Measurements from ENCODE around the gene FNDC3B.
"Not testable (repeated sequence)": the region's sequence is repeated elsewhere in the genome, so short reads cannot be mapped to it uniquely, and the experiment has no call there.

The FNDC3B gene

DNA sequence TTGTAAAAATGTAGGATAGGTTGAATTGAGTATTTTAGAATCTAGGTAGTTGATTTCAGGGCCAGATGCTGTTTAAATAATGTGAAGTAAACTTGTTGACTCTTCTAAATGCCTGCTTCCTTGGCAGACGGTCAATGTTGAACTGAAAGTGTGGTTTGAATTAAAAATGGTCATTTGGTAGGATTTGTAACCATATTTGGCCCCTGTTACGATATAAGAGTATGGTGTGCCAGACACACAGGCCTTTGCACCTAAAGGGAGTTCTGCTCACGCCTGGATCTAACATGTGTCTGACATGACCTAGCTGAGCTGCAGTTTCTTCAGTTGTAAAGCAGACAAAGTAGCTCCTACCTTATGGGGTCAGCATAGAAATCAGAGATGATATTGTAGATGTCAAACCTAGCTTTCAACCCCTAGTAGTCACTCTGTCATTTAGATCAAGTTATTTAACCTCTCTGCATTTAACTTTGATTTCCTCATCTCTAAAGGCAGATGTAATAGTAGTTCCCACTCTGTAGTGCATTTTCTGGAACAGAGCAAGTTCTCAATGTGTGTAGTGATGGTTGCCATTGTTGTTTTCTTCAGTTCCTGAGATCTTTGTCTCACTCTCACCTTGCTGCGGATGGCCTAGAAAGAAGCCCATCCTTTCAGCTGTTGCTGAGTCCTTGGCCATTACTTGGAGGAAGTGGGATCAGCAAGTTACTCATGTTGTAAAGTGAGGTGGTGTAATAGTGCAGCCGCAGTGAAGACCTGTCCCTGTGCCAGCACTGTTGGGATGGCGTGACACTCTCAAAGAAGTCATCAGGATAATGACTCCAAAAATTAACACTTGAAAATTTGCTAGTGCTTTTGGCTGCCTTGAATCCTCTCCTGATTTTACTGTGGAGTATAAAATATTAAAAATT, 318.7 kb downstream of the FNDC3B start:
- DNase-seq = no peak

- no peak for DNase-seq
These were observed 319.9 kb downstream of the FNDC3B start for GRCh38 chr3:172359231-172359630.

GRCh38 chr3:172359996-172360395, 320.6 kb downstream of the FNDC3B start:
- DNase-seq = no peak

- no peak for DNase-seq
These were observed 323.2 kb downstream of the FNDC3B start for GRCh38 chr3:172362583-172362982.

DNA sequence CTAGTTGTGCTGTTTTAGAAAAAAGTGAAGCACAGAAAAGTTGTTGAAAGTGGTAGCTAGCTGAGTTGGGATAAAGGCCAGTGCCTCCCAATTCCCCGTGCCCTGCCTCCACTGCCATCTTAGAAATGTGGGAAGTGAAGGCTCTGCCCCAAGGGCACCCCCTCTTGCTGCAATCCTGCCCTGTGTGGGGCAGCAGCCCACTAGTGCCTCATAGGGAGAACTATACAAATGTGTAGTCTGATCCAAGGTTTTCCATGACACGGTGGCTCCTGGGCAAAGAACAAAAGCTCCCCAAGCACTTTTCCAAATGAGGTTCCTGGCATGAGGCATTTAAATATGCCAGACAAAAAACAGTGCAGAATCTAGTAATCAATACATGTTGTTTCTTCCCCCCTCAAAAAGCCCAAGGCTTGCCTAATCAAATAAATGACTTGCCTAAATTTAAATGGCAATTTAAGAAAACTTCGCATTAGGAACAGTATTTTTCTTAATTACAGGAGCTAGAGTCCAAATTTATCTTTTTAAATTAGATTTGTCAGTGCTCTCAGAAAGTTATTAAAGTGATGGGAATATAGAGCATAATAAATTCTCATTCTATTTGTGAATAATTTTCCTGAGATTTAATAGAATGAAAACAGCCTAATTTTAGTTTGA, 325.1 kb downstream of the FNDC3B start:
- no peak for DNase-seq

DNA sequence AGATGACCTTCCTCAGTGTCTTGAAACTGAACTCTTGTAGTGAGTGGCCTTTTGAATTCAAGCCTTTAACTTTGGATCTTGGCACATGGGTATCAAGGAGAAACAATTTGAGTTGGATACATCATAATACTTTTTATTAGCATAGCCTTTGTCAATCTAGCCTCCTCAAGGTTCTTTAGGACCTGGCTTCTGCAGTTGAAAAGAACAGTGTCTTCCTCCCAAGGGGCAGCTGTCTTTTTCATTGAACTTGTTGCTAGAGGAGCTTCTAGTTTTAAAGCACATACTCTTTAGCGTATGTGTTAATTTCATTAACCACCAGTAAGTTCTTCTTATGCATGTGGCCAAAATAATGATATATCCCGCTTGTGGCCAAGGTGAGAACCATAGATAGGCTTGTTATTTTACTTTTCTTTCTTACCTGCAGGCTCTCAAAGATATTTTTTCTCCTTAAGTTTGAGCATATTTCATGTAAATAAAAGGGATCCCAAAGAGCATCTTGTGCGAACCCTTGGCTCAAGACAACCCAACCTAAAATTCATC, 325.7 kb downstream of the FNDC3B start:
- no peak for DNase-seq

DNA sequence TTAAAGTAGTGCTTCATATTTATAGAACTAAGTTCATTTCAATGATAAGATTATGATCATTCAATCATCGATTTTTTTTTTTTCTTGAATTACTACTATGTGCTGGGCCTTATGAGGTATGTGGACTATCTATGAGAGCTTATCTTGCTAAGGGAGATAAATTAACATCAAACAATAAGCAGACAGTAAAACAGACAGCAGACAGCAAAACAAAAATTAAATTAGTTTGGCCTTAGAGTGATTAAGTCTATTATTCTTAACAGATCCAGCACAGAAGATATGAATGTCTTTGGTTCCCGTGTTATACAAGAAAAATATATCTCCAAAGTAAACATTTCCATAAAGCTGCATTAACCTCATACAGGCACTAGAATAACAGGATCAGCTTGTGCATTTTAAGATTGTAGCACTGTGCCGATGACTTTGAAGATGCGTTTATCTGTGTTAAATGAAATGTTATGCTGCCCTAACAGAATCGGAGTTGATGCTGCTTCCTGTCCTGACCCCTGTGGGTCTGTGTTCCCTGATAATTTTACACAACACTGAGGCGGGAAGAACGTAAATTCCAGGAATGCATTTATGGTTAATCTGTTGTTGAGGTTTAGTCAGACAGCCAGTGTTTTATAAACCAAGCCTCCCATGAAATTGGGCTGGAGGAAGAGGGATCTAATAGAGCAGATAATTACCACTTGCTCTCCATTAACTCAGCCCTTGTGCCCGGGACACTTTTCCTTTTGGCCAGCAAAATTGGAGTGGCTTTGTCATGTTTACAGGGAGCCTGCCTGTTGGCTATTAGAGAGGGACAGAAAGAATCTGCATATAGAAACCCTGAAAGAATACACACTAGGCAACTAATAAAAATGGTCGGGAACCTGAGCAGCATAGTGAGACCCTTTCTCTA, 328.1 kb downstream of the FNDC3B start:
- no peak for DNase-seq

GRCh38 chr3:172368556-172368955, 329.2 kb downstream of the FNDC3B start:
- DNase-seq = not testable (repeated sequence)

DNA sequence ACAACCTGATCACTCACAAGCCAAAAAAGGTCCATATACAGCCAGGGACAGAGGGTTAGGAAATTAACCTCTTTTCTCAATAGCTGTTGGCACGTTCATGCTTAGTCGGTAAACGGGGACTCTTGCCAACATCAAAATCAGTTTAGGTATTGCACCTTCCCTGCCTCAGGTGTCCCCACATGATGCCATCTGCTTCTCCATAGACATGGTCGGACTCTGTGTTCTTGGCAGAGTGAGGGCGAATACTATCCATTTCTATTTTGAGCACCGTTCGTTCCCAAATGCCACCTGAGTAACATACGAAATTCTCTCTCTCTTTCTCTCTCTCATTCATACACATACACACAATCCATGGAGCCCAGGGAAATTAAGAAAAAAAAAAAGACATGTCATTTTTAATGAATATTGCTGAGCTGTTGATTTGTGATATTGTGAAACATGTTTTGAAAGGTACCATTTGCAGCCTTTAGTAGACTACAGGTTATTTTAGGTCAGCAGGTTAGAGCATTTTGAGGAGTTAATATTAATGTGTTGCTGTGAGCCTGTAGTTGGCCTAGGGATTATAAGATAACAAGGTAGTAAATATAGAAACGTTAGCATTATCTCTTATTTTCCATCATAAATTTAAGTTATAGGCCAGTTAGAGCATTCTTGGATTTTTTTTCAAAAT, 330.3 kb downstream of the FNDC3B start:
- DNase-seq = no peak

DNA sequence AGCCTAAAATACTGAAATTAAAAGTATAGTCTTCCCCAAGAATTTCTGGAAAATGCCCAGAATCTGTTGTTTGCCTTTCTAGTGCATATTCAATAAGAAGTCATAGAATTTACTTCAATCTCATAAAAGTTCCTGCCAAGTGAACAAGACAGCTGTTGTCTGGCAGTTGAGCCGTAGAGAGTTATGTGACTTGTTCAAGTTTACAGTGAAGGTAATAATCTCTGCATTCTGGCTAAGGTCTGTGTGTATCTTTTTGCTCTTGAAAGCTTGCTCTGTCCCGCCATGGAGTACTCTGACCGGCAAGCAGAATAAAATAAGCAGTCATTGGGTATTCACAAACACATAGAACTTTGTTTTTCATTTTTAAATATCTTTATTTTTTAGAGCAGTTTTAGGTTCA, 331.0 kb downstream of the FNDC3B start:
- no peak for DNase-seq

GRCh38 chr3:172371544-172371943, 332.2 kb downstream of the FNDC3B start:
- no peak for DNase-seq

DNA sequence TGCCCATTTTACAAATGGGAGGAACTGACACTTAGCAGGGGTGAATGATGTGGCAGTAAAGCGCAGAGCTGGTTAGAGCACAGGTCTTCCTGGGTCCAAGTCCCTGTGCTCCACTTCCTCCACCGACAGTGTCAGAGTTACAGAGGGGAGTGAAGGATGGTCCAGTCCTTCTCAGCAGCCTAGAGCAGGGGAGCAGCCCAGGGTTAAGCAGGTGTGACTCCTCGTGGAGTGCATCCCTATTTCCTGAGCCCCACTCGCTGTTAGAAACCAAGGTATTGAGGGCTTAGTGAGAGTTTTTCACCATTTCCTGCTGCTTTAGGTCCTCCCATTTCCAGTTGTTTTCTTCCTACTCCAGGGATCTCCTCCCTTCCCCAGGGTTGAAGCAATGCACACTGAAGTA, 333.5 kb downstream of the FNDC3B start:
- DNase-seq = no peak

GRCh38 chr3:172373912-172374311, 334.5 kb downstream of the FNDC3B start:
- no peak for DNase-seq

DNA sequence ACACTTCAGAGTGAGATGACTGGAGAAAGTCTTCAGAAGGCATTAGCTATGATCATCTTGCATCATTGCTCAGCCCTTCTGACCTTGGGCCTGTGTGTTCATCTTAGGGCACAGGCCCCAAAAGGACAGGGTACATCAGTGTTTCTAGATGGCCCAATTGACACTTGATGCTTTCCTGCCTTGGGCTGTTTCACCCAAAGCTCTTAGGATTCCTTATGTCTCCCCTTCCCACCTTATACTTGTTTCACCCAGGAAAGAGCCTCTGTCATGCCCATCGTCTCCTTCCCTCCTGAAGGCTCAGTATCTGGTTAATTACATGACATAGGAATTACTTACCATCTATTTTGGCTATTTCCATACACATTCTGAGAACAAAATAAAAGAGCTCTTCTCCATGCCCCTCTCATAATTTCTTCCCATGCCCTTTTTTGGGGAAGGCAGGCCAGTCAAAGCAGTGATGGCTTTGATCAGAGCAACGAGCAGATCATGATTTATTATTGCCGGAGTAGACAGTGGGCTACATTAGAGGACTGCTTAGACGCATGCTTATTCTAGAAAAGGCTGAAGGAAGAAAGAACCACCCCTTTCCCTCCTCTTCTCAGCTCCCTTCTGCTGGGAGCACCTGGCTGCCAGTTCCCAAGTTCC, 335.9 kb downstream of the FNDC3B start:
- DNase-seq = no peak

DNA sequence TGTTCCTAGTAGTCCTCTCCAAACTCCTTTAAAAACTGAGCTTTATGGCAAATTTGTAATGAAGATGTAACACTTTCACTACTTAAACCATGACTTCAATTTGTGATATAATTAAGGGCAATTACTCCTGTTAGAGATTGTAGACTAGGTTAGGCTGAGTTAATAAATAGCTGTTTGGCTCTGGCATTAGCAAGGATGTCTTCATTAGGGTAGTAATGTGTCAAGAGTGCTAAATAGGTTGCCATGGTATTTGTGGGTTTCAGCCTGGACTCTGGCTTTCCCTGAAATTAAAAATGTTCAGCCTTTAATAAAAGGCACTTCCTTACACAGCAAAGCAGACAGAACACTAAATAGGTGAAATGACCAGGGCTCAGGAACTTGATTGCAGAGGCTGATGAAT, 337.0 kb downstream of the FNDC3B start:
- DNase-seq = no peak

DNA sequence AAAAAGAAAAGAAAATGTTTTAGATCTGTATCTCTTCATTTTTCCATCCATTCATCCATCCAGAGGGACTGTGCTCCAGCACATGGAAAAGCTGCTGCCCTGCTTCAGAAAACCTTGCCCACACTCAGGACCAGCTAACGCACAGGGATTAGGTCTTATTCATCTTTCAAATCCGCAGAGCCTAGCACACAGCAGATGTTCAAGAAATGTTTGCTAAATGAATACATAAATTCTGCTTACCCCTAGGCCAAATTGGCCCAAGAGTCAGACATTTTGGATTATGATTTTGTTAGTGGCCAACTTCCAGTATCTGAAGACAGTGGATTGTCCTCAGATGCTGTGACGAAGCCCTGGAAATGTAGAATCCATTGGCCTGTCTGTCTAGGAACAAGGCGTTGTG, 337.5 kb downstream of the FNDC3B start:
- no peak for DNase-seq

- DNase-seq = no peak
These were observed 339.1 kb downstream of the FNDC3B start for GRCh38 chr3:172378439-172378838.

GRCh38 chr3:172379372-172379771, 340.0 kb downstream of the FNDC3B start:
- DNase-seq = no peak

DNA sequence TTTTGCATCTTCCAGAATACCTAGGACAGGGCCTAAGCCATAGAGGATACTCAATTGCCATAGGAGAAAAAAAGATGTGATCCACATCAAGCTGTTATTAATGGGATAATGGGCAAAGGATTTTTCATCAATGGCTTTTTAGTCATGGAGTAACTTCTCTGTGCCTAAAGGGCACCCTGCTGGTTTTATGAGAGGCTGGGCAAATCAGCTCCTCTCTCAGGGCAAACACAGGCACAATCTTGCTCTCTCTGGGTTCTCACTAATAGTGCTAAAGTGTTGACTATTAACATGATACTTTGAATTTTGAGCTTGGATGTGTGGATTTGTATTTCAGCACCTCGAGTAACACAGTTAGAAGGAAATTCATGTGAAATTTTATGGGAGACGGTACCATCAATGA, 341.3 kb downstream of the FNDC3B start:
- DNase-seq = no peak

DNA sequence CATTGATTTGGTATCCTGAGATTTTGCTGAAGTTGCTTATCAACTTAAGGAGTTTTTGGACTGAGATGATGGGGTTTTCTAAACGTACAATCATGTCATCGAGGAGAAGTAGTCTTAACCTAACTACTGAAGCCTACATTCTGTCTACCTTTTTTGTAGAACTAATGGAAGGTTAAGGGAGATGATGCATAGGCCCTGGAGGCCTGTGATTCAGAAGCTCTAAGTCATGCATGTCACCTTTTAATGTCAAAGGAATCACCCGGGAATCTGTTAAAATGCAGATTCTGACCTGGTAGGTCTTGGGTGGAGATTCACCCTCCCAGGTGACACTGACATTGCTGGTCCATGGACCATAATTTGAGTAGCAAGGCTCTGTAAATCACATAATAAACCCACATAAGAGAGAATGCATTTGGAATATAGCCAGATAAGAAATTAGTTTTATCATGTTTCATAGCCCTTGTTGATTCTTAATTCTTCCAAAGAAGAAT, 344.0 kb downstream of the FNDC3B start:
- no peak for DNase-seq

DNA sequence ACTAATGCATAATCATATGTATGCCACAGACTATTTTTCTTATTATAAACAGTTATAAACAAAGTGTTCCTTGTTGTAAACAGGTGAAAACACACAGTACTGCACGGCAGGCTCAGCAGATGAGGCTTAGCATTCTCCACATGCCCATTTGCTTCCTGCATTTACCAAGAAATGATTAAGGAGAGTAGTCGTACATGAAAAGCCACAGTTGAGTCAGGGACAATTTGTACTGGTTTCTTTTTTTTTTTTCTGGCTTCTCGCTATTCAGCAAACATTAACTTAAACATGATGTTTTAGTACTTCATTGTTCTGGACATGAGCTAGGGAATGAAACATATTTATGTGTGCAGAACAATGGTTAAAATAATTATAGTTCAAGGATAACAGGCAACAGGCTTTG, 345.5 kb downstream of the FNDC3B start:
- no peak for DNase-seq

DNA sequence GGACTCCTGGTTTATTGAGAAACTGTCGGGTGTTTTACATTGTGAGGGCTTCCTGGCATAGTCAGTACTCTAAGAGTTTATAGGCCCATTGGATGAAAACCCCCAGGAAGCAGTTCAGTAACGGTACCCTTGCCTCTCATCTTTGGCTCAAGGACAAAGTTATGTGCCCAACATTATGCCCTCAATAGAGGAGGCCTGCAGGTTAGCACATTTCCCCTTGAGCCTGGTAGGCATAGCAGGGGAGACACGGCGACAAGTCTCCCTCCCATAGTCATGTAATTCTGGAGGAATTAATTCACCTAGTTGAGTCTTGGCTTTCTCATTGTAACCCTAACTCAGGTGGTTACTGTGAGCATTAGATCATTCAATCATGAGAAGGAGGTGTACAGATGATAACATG, 348.4 kb downstream of the FNDC3B start:
- no peak for DNase-seq
